ENCODE results near the gene IFITM5. TPM values are rescaled to one million over a fixed set of nuclear protein-coding genes. Genes with fewer than 3 reads are reported as not detected.

IFITM5 gene
- total and polyA plus RNA-seq, 2 donors: not detected

DNA sequence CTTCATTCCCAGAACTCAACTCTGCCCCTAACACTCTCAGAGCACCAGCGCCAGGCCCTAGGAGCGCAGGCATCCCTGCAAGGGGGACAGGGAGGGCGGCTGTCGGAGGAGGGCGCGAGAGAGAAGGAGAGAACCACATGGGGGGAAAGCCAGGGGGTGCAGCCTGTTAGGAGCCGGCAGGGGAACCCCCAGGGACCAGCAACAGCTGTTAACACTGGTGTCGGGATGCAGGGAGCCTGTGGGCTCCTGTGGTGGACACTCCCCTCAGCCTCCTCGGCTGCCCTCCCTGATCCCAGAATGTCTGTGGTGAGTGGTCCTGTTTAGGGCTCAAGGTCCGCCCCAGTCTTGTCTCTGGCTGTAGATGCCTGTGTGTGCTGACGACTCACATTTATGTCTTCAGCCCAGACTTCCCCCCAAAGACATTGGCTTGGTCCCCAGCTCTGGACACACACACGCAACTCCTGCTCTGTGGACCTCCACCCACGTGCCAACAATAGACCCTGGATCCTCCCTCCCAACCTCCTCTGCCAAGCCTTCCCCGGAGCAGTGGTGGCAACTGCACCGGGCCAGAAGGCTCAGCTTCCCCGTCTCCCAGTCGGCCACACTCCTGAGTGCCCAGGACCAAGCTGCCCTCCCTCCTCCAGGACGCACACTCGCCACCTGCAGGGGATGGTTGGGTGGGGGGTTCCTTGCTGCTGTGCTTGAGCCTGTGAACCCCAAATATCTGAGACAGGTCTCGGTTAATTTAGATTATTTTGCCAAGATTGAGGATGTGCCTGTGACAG is 817 bp upstream of the IFITM5 start:
- H3K27ac ChIP-seq (ENCODE audit: low read depth): no peak overlapping the region
- no peaks in the 10 kb centered on the region for H3K4me1 ChIP-seq (ENCODE audit: insufficient read depth)
- WGBS: 22% methylated on average over 20 of the region's 20 CpGs
- no peak for DNase-seq (ENCODE audit: extremely low spot score)
- H3K4me3 ChIP-seq (ENCODE audit: low read depth, low read length): no peak overlapping the region
- no peaks in the 10 kb centered on the region for H3K36me3 ChIP-seq (ENCODE audit: insufficient read depth)

DNA sequence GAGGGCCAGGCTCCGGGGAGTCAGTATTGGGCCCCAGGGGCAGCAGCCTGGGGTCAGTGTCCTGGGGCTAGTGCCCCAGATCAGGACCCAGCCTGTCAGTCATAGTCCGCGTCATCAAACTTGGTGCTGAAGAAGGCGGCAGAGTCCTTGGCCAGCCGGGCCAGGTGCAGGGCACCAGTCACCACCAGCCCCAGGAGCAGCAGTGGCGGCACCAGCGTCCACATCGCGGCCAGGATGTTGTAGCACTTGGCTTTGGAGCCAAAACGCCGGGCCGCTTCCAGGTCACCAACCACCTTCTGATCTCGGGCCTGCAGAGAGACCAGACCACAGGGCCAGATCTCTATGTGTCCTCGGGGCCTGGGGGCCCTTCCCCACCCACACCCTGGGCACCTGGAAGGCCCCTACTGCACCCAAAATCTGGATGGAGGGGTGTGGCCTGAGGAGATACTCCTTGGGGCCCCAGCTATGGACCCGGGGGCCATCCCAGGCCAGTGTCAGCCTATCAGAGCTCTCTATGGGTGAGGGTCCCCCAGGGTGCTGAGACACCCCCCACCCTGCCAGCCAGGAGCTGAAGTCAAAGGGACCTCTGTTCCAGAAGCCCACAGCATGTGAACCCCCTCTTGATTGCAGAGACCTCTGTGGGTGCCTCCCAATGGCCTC is 790 bp downstream of the IFITM5 start:
- no peak for DNase-seq (ENCODE audit: extremely low spot score)
- H3K36me3 ChIP-seq (ENCODE audit: insufficient read depth): no peaks in the 10 kb centered on the region
- no peak overlapping the region for H3K4me3 ChIP-seq (ENCODE audit: low read depth, low read length)
- no peak overlapping the region for H3K27ac ChIP-seq (ENCODE audit: low read depth)
- 79% methylated on average over 15 of the region's 15 CpGs for WGBS
- H3K4me1 ChIP-seq (ENCODE audit: insufficient read depth): no peaks in the 10 kb centered on the region

DNA sequence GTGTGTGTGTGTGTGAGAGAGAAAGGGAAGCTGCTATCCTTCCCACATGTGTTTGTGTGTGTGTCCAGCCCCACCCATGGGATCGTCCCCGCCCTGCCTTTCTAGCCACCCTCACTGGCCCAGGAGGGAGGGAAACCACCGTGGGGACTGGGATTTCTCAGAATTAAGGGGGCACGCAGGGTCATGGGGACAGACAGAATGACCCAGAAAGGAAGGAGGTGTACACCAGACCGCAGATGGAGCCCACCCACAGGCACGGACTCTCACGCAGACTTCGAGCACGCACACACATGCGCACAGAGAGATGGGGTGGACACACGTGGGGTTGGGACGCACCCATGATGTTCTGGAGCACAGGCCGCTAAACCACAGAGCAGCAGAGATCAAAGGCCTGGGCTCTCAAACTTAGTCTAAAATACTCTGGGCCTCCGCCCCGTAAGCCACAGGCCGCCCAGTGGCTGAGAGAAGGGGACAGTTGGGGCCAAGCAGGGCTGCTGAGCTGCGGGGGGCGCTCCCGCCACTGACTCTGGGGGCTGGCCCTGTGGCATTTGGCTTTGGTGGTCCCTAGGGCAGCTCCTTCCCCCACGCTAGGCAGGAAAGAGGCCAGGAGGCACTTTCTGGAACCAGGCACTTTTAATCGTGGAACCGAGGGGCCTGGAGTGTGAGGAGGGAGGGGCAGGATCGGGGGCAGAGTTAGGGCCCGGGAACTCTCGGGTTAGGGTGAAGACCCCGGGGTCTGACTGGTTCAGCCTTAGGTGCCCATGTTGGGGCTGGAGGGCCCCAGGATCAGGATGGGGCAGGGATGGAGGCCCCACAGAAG is 1.5 kb downstream of the IFITM5 start:
- H3K36me3 ChIP-seq (ENCODE audit: insufficient read depth): no peaks in the 10 kb centered on the region
- no peaks in the 10 kb centered on the region for H3K4me1 ChIP-seq (ENCODE audit: insufficient read depth)
- no peak for DNase-seq (ENCODE audit: extremely low spot score)
- 48% methylated on average over 26 of the region's 26 CpGs for WGBS
- H3K27ac ChIP-seq (ENCODE audit: low read depth): no peak overlapping the region
- no peak overlapping the region for H3K4me3 ChIP-seq (ENCODE audit: low read depth, low read length)

DNA sequence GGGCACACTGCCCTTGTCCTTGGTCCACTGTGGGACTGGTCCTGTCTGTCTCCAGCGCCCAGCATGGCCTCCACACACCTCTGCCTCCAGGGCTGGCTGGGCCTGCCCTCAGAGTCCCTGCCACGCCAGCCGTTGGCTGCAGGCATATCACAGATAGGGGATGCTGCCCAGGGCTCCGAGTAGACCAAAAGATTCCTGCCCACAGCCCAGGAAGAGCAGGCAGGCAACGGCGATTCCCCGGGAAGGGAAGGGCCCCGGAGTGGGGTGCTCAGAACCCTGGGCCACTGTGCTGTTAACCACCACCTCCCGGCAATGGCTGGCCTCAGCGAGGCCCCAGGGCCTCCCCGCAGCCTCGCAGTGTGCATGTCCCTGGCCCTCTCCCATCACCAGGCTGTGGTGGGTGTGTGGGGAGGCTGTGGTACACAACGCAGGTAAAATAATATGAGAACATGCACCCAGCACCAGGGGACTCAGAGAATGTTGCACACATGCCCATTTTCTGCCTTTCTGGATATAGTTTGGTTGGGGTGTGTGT is 2.2 kb downstream of the IFITM5 start:
- no peak for DNase-seq (ENCODE audit: extremely low spot score)
- Histone ChIP-seq H3K4me3 (ENCODE audit: low read depth, low read length) (no peak overlapping the region), H3K4me1 (ENCODE audit: insufficient read depth) (no peaks in the 10 kb centered on the region), H3K36me3 (ENCODE audit: insufficient read depth) (no peaks in the 10 kb centered on the region), H3K27ac (ENCODE audit: low read depth) (no peak overlapping the region)
- WGBS: 68% methylated on average over 13 of the region's 13 CpGs

DNA sequence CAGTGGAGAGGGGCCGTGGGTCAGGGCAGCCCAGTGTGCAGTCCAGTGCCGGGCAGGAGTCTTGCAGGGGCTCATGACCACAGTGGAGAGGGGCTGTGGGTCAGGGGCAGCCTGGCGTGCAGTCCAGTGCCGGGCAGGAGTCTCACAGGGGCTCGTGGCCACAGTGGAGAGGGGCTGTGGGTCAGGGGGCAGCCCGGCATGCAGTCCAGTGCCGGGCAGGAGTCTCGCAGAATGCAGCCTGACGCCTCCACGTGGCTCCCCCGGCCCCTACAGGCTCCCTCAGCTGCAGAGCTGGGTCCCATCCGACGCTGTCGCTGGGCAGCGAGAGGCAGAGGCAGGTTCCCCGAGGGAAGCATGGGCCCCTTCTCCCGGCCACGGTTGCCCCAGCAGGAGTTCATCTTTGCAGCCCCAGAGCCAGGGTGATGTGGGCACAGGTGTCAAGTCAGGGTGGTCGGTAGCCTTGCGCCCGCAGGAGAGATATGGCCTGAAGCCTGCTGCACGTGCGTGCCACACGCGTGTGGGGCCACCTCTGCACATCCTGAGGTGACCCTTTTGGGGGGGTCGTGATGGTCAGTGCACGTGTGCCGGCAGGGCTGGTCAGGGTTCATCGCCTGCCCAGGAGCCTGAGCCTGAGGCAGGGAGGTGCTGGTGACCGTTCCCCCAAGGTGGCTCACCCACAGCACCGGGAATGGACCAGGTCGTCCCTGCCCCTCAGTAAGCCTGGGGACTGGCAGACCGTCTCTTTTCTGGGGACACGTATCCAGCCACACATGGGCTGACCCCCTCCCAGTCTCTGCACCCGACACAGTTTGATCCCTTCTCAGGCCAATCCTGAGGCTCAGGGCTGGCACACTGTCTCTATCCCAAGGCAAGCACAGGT is 2.9 kb downstream of the IFITM5 start:
- no peaks in the 10 kb centered on the region for H3K4me1 ChIP-seq (ENCODE audit: insufficient read depth)
- H3K4me3 ChIP-seq (ENCODE audit: low read depth, low read length): no peak overlapping the region
- H3K36me3 ChIP-seq (ENCODE audit: insufficient read depth): no peaks in the 10 kb centered on the region
- no peak for DNase-seq (ENCODE audit: extremely low spot score)
- H3K27ac ChIP-seq (ENCODE audit: low read depth): no peak overlapping the region
- WGBS: 78% methylated on average over 35 of the region's 35 CpGs

DNA sequence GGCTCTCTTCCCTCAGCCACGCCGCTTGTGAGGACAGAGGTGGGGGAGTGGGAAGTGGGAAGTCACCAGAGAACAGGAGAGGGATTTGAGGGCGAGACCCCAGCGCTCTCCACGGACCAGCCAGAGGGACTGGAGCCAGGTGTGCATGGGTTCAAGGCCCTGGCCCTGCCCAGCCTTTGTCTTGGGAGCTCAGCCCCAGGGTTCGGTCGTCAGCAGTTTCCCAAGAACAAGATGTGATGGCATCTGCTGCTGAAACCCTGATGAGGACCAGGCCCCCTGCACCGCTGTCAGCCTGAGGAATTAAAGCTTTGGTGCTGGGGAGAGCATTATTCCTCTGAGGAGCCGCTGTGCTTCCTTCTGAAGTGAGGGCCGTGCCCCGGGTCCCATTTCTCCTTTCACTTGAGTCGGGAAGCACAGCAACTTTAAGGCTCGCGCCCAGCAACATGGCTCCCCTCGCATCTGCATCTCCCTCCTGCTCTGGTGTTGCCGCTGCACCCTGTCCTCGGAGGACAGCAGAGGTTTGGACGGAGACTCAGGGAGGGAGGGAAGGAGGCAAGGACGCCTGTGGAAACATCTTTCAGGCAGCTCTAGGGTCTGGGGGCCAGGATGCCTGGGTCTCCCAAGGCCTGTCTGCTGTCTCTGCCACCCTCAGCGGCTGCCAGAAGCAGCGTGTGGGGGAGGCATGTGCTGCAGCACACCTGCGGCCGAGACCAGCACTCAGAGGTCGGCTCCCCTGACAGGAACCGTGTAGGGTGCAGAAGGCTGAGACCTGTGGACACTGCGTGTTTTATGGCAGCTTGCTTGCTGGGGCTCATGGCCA is 3.8 kb downstream of the IFITM5 start:
- 77% methylated on average over 26 of the region's 26 CpGs for WGBS
- Histone ChIP-seq H3K4me3 (ENCODE audit: low read depth, low read length) (no peak overlapping the region), H3K4me1 (ENCODE audit: insufficient read depth) (no peaks in the 10 kb centered on the region), H3K36me3 (ENCODE audit: insufficient read depth) (no peaks in the 10 kb centered on the region), H3K27ac (ENCODE audit: low read depth) (no peak overlapping the region)
- DNase-seq (ENCODE audit: extremely low spot score): no peak

DNA sequence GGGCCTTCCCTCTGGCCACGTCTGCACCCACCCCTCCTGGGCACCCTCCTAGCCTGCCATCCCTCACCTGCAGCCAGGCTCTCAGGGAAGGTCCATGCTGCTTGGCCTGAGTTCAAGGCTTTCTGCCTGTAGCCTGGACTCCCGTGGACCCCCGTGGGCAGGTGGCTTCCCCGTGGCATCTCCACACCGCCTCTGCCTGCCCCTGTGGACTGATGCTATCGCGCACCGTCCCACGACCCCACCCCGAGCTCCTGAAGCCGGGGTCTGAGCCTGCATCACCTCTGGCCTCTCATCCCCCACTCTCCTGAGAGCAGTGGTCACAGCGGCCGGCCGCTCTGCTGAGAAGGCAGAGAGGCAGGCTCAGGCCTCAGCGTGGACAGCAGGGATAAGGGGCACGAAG is 4.5 kb downstream of the IFITM5 start:
- Histone ChIP-seq H3K36me3 (ENCODE audit: insufficient read depth) (no peaks in the 10 kb centered on the region), H3K27ac (ENCODE audit: low read depth) (no peak overlapping the region), H3K4me3 (ENCODE audit: low read depth, low read length) (no peak overlapping the region), H3K4me1 (ENCODE audit: insufficient read depth) (no peaks in the 10 kb centered on the region)
- 92% methylated on average over 16 of the region's 16 CpGs for WGBS
- no peak for DNase-seq (ENCODE audit: extremely low spot score)

DNA sequence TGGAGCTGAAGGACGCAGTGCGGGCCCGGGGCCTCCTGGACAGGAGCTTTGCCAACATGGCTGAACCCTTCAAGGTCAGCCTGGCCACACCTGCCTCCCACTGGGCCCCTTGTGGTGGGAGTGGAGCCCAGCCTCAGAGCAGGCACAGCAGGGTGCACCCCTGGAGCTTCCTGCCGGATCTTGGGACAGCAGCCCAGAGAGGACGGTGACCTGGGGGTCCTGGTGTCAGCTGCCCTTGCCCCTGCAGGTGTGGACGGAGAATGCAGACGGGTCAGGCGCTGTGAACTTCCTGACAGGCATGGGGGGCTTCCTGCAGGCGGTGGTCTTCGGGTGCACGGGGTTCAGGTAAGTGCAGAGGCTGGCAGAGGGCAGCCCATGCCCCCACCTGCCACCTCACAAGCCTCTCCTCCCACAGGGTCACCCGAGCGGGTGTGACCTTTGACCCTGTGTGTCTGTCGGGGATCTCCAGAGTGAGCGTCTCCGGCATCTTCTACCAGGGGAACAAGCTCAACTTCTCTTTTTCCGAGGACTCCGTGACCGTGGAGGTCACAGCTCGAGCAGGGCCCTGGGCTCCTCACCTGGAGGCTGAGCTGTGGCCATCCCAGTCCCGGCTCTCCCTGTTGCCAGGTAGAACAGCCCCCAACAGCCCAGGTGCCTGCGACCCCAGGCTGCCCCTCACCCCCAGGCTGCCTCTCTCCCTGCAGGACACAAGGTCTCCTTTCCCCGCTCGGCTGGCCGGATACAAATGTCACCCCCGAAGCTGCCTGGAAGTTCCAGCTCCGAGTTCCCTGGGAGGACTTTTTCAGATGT is 5.3 kb downstream of the IFITM5 start:
- 90% methylated on average over 27 of the region's 27 CpGs for WGBS
- no peak for DNase-seq (ENCODE audit: extremely low spot score)

DNA sequence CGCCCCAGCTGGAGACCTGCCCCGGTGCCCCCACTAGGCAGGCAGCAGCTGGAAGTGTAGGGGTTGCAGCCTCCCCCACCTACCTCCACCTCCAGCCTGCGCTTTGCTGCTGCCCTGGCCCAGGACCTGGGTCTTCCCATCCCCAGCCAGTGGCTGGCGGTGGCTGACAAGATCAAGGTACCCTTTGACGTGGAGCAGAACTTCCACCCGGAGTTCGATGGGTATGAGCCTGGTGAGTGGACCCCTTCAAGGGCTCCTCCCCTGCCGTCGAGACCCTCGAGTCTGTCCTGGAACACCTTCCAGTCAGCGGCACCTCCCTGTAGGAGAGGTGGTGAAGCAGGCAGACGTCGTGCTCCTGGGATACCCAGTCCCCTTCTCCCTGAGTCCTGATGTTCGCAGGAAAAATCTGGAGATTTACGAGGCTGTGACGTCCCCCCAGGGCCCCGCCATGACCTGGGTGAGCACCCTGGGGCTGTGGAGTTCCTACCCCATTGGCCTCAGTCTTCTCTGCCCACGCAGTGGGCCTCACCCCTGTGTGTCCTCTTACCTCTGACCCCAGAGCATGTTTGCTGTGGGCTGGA is 6.0 kb downstream of the IFITM5 start:
- H3K27ac ChIP-seq (ENCODE audit: low read depth): no peak overlapping the region
- H3K4me1 ChIP-seq (ENCODE audit: insufficient read depth): no peaks in the 10 kb centered on the region
- WGBS: 84% methylated on average over 18 of the region's 18 CpGs
- no peaks in the 10 kb centered on the region for H3K36me3 ChIP-seq (ENCODE audit: insufficient read depth)
- H3K4me3 ChIP-seq (ENCODE audit: low read depth, low read length): no peak overlapping the region
- DNase-seq (ENCODE audit: extremely low spot score): no peak

More for the DNA sequence above, 5.3 kb downstream of the IFITM5 start:
- no peak overlapping the region for H3K4me3 ChIP-seq (ENCODE audit: low read depth, low read length)
- H3K4me1 ChIP-seq (ENCODE audit: insufficient read depth): no peaks in the 10 kb centered on the region
- no peaks in the 10 kb centered on the region for H3K36me3 ChIP-seq (ENCODE audit: insufficient read depth)
- no peak overlapping the region for H3K27ac ChIP-seq (ENCODE audit: low read depth)

DNA sequence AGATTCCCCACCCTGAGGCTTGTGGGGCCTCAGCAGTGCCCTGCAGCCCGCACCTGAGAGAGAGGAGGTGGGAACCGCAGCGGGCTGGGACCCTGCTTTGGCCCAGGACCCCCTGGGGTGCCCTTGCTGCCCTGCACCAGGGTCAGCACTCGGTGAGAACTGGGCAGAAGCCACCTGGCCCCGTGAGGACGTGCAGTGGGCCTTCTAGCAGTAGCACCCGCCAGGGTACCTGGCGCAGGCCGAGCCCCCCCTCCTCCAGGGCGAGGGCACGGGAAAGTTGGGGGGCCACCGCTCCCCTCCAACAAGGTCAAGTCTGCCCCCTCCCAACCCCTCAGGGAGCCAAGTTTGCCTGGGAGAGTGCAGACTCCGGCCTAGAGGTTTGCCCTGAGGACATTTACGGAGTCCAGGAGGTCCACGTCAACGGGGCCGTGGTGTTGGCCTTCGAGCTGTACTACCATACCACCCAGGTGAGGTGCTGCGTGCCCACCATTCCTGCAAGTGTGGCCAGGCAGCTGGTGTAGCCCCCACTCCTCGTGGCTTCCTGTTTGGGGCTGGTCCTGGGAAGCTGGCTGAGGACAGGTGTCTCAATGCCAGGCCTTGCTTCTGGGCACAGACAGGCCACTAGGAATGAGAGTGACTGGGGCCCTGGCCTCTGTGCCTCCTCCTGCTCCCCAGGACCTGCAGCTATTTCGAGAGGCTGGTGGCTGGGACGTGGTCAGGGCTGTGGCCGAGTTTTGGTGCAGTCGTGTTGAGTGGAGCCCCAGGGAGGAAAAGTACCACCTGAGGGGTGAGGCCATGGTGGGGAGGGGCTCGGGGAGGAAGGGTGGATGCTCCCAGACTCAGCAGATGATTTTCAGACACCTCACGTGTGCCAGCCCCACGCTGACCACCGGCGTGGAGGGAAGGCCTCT is 6.9 kb downstream of the IFITM5 start:
- DNase-seq (ENCODE audit: extremely low spot score): no peak
- WGBS: 90% methylated on average over 29 of the region's 29 CpGs
- H3K36me3 ChIP-seq (ENCODE audit: insufficient read depth): no peaks in the 10 kb centered on the region

More for the DNA sequence above, 6.9 kb downstream of the IFITM5 start:
- Histone ChIP-seq H3K4me3 (ENCODE audit: low read depth, low read length) (no peak overlapping the region), H3K27ac (ENCODE audit: low read depth) (no peak overlapping the region), H3K4me1 (ENCODE audit: insufficient read depth) (no peaks in the 10 kb centered on the region)
